CD4-positive, alpha-beta T cell treated with Interleukin-15 for 4 hours (primary cell): ENCODE results near the gene TJP1.
"Not testable (repeated sequence)": the region's sequence is repeated elsewhere in the genome, so short reads cannot be mapped to it uniquely, and the experiment has no call there.

ENCODE experiments used
- DNase-seq: peaks from one replicate; pipeline ENCODE4 v3.0.0-alpha.2; 2020; ENCODE audit warnings: low spot score

TJP1 gene

DNA sequence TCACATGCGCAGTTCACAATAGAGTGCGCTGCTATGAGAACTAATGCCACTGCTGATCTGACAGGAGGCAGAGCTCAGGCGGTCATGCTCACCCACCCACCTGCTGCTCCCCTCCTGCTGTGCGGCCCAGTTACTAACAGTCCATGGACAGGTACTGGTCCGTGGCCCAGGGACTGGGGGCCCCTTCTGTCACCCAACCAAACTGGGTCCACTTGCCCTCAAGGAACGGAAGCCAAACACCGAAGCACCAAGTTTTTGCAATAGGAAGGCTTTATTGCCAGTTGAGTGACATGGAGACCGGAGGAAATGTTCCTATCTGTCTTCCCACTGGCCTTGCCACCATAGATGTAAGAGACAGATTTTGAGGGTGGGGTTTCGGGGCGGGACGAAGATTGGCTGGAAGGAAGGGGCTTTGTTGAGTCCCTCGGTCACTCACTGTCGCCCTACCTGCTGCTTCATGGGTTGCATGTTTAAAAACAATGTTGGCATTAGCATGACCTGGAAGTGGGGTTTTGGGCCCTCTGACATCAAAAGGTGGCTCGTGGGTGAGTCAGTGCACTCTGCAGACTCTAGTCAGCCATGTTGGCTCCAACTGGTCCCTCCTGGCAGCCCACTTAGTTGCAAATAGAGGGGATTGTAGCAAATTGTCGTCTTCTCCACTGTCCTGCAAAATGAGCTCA is 141.0 kb downstream of the TJP1 start:
- no peak for DNase-seq

GRCh38 chr15:29680465-29681165 is 141.7 kb downstream of the TJP1 start:
- no peak for DNase-seq

DNA sequence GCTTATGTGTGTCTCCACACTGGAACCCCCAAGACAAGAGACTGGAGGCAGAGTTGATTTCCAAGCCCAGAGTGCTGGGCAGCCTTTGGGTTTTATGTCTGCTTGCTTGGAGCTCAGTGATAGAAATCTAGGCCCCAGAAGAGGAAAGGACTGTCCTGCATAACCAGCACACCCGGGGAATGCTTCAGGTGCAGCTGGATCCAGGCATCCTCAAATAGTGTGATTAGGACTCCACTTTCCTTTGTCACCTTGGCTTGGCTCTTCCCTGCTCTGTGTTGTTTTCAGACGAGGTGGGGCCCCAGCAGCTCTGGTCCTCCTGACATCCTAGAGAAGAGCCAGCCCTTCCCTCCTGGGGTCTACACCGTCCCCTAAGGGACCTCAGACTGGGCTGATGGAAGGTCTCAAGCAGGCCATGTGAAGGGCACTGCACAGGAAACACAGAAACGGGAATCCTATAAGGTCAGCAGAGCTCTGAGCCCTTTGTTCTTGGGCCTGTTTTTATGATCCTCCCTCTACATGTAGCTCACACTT is 143.7 kb downstream of the TJP1 start:
- no peak for DNase-seq

- DNase-seq = no peak
Observed at GRCh38 chr15:29677871-29678461, 144.3 kb downstream of the TJP1 start.

DNA sequence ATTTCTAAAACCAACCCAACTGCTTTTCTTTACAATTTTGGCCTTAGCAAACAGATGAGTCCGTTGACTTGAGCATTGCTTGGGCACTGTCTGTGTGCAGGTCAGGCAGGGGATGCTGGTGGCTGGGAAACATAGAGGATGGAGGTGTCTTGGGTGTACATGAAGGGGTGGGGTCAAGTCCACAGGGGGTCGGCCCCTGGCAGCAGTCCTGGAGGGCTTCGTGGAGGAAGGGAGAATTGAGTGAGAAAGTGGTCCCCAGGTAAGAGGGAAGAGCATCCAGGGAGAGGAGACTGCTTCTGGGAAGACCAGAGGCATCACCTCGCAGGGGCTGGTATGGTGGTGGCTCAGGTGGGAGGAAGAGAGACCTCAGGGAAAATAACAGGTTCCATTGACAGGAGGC is 144.8 kb downstream of the TJP1 start:
- DNase-seq = no peak

GRCh38 chr15:29676961-29677402 is 145.3 kb downstream of the TJP1 start:
- no peak for DNase-seq

- not testable (repeated sequence) for DNase-seq
Observed at GRCh38 chr15:29676374-29676960, 145.8 kb downstream of the TJP1 start.

DNA sequence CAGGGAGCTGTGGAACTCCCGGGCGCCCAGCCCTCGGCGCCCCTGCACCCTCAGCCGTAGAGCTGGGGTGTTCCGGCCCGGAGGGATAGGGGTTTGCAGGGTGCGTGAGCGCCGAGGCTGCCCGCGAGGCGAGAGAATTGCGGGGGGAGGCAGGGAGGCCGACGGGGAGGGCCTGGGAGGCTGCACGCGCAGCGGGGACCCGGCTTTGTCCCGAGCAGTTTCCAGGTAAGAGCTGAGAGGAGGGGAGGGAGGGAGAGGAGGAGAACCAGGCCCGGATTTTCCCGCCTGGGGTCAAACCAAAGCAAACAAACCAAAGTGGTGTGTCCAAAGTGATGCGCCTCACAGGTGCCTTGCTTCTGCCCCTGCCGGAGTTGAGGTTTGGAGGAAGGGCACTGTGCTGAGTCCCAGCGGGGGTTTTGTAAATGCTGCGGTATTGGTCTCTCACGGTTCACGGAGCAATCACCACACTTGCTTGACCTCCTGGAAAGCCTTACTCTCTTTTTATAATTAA is 146.4 kb downstream of the TJP1 start:
- DNase-seq = no peak

- DNase-seq = no peak
Observed at GRCh38 chr15:29674661-29675533, 147.4 kb downstream of the TJP1 start.

- no peak for DNase-seq
Observed at GRCh38 chr15:29672923-29673809, 149.1 kb downstream of the TJP1 start.

- no peak for DNase-seq
Observed at GRCh38 chr15:29672446-29672845, 149.8 kb downstream of the TJP1 start.

DNA sequence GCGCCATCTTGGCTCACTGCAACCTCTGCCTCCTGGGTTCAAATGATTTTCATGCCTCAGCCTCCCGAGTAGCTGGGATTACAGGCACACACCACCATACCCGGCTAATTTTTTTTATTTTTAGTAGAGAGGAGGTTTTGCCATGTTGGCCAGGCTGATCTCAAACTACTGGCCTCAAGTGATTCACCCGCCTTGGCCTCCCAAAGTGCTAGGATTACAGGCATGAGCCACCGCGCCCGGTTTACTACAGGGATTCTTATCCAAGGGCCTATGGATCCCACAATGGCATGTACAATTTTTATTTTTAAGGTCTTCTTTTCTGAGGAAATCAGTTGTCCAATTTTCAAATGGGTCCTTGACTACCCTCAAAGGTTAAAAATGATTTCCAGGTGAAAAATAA is 150.2 kb downstream of the TJP1 start:
- not testable (repeated sequence) for DNase-seq

DNA sequence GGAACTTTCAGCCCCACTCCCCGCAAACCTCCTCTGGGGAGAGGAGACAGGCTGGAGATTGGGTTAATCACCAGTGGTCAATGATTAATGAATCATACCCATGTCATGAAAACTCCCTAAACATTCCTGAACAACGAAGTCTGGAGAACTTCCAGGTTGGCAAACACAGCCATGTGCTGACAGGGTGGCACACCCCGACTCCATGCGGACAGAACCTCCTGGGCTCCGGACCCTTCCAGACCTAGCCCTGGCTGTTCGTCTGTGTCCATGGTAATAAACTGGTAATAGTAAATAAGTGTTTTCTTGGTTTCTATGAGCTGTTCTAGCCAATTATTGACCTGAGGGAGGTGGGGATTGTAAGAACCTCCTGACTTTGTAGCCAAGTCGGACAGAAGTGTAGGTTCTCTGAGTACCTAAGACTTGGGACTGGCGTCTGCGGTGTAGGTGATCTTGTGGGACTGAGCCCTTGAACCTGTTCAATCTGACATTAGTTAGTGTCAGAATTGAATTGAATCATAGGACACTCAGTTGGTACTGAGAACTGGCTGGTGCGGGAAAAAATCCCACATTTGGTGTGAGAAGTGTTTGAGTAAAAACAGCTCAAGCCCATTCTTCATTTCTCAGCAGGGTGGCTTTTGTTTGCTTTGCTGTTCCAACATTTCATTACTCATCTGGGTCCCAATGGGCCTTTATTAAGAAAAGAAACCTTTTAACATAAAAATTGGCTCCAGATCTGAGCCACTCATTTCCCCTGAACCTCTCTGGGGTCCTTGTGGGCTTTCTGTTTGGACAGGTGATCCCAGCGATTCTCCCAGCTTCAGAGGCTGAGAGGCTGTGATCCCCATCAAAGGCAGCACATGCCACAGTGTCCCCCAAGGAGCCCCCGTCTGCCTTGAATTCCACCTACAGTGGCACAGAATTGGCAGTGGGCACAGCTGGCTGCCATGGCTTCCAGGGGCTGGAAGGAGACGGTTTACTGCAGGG is 151.0 kb downstream of the TJP1 start:
- DNase-seq = no peak

- DNase-seq = no peak
Observed at GRCh38 chr15:29670266-29670665, 152.0 kb downstream of the TJP1 start.

GRCh38 chr15:29669823-29670222 is 152.4 kb downstream of the TJP1 start:
- DNase-seq = no peak

- no peak for DNase-seq
Observed at GRCh38 chr15:29668120-29668602, 154.1 kb downstream of the TJP1 start.

DNA sequence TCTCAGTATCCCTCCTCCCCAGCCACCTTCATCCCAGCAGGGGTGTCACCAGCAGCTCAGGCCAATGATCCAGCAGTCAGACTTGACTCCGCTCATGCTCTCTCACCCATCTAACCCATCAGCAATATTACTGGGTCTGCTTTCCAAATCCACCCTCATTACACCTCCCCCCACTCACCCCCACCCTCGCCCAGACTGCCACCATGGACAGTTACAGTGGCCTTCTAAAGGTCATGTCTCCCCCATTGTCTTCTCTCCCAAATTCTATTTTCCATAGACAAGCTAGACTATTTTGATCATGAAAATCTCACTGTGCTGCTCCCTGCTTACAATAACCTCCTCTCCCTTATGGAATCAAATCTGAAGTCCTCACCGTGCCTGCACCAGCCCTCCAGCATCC is 156.0 kb downstream of the TJP1 start:
- DNase-seq = no peak

DNA sequence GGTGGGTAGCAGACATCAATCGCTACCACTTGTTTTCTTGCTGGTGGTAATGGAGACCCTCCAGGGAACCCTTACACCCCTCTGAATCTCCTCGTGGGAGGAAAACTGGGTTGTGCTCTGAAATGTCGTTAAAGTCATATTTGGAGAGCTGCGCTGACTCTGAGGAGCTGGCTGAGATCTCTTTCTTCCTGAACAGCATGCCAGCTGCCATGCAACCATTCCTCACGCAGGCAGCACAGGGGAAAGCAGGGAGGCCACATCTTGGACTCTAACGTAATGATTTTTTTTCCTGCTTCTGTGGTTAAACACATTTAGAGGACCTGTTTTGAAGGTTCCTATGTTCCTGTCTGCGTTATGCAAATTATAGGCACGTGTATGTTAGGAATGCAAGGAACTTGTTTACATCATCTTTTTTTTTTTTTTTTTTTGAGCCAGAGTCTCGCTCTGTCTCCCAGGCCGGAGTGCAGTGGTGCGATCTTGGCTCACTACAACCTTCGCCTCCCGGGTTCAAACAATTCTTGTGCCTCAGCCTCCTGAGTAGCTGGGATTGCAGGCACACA is 156.7 kb downstream of the TJP1 start:
- no peak for DNase-seq

DNA sequence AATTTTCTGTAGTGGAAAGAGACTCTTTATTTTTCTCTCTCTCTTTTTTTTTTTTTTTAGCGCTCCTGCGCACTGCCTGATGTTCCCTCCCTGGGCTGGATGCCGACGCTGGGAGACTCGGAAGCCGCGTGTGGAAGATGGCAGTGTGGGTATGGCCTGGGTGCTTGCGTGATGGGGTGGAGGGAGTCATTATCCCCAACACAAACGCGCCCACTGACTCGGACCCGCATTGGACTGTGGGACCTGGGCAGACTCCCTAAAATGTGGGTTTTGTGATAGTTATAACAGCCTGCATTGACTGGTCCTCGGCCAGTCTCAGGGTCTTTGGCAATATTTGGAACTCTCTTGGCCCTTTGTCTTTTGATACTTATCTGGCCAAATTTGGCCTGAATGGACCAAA is 157.9 kb downstream of the TJP1 start:
- no peak for DNase-seq
